Upper lobe of left lung (tissue), 4 donors: ENCODE data around the gene ELOVL5.

ENCODE experiments used
- POLR2A ChIP-seq, 4 donors: fragments of 450-650 bp; IDR thresholded peaks; one replicate each; pipeline ENCODE4 v1.5.1; 2016 to 2017; ENCODE audit warnings: antibody characterized with exemption in 4 of 4, mild to moderate bottlenecking in 2 of 4
- TF ChIP-seq, protein P1 (sequence below), 6 experiments: fragments of 450-650 bp in 4 of 6; fragments of 200-600 bp in 2 of 6; sonication (generic) in 2 of 6; IDR thresholded peaks; one replicate each; pipeline ENCODE4 v1.5.1; 2016 to 2019; ENCODE audit warnings: antibody characterized with exemption in 6 of 6

DNA sequence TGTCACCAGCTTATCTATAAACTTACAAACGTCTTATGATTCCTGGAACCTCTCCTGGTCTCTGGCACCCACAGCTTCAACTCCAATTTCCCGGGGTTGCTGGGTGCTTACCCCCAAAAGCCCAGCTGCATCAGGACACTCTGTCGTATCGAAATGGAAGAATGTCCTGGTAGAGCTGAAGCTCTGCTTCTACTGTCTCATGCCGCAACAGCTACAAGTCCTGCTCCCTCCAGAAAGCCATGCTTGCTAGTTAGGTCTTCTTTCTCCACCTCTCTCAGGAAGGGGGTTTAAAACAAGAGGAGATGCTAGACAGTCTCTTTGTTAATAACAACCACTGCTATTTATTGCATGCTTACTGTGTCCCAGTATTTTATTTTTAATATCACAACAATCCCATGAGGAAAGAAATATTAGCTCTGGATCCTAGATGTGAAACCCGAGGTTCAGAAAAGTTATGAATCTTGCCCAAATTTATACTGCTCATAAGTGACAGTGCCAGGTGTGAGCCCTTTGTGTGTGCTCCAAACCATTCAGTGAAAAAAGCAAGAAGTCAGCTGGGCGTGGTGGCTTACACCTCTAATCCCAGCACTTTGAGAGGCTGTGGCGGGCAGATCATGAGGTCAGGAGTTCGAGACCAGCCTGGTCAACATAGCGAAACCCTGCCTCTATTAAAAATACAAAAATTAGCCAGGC is 117.8 kb downstream of the ELOVL5 start:
- TF ChIP-seq, protein P1, sequence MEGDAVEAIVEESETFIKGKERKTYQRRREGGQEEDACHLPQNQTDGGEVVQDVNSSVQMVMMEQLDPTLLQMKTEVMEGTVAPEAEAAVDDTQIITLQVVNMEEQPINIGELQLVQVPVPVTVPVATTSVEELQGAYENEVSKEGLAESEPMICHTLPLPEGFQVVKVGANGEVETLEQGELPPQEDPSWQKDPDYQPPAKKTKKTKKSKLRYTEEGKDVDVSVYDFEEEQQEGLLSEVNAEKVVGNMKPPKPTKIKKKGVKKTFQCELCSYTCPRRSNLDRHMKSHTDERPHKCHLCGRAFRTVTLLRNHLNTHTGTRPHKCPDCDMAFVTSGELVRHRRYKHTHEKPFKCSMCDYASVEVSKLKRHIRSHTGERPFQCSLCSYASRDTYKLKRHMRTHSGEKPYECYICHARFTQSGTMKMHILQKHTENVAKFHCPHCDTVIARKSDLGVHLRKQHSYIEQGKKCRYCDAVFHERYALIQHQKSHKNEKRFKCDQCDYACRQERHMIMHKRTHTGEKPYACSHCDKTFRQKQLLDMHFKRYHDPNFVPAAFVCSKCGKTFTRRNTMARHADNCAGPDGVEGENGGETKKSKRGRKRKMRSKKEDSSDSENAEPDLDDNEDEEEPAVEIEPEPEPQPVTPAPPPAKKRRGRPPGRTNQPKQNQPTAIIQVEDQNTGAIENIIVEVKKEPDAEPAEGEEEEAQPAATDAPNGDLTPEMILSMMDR (IDR thresholded peaks at IDR 0.05): no peak
- TF ChIP-seq POLR2A (IDR thresholded peaks at IDR 0.05): no peak
